Activated CD4-positive, alpha-beta memory T cell treated with anti-CD3 and anti-CD28 coated beads for 36 hours (primary cell): Measurements from ENCODE around the gene E2F4. TPM values are rescaled to one million over a fixed set of nuclear protein-coding genes. Genes with fewer than 3 reads are reported as not detected.
A peak's percentile ranks its signal among the peaks of the same experiment; 100 is the strongest.

Experiments
- CTCF ChIA-PET: fragments of 350-600 bp; sonication (Branson Sonifier 250); formaldehyde crosslinking; loops from one replicate; lab custom pipeline; 2021; ENCODE audit warnings: antibody characterized with exemption, inconsistent platforms; lab: Charles Lee
- POLR2A ChIA-PET: fragments of 350-600 bp; sonication (Branson Sonifier 250); formaldehyde crosslinking; loops from one replicate; lab custom pipeline; 2021; ENCODE audit warnings: antibody characterized with exemption; lab: Charles Lee
- DNase-seq: peaks from one replicate; pipeline ENCODE4 v3.0.0-alpha.2; 2020
- H3K27ac Mint-ChIP-seq: one replicate; pipeline ENCODE4 v1.8.0; 2021; ENCODE audit warnings: mixed read lengths
- H3K27me3 Mint-ChIP-seq: one replicate; pipeline ENCODE4 v1.8.0; 2021; ENCODE audit warnings: mixed read lengths
- H3K36me3 Mint-ChIP-seq: one replicate; pipeline ENCODE4 v1.8.0; 2021; ENCODE audit warnings: mixed read lengths
- H3K4me1 Mint-ChIP-seq: one replicate; pipeline ENCODE4 v1.8.0; 2021; ENCODE audit warnings: low read depth, mixed read lengths
- H3K4me3 Mint-ChIP-seq: one replicate; pipeline ENCODE4 v1.8.0; 2021; ENCODE audit warnings: mild to moderate bottlenecking, mixed read lengths
- H3K9me3 Mint-ChIP-seq: one replicate; pipeline ENCODE4 v1.8.0; 2021; ENCODE audit warnings: mixed read lengths
- intact Hi-C: fragments of 100-400 bp; cut with micrococcal nuclease; formaldehyde crosslinking; loops from one replicate; pipeline ENCODE4 v1.15.1; 2023
- total RNA-seq, 2 experiments: library from RNA; stranded (reverse); gene quantifications; one replicate each; pipeline ENCODE4 v1.2.3, GENCODE V29; 2021

E2F4 gene
- total RNA-seq, 2 experiments from 2014 or later = 91.6 to 92.3 TPM

DNA sequence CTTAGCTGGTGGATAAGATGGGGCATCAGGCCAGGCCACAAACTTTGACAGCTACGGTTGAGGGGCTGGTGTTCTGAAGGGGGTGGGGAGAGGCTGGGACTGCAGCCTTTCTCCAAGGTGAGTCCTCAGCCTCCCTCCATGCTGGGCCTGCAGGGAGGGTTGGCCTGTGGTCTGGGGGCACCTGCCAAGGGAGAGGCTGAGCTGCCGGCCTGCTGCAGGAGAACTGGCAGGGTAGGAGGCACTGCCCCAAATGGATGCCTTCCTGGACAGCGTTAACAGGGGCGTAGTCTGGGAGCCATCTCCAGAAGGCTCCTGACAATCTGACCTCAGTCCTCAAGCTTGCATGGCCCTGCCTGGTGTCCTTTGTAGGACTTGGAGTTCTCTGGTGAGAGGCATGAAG lies 12.1 kb downstream of the E2F4 start:
- H3K9me3 Mint-ChIP-seq = no peaks in the 10 kb centered on the region
- CTCF ChIA-PET = interaction anchor here (0.6 to 1.2 kb wide), 3 partner anchors 49 to 270 kb away, joined by 3 to 4 read pairs (median 3); partner anchors contain the start of gene CIAO2B
- no peaks in the 10 kb centered on the region for H3K27me3 Mint-ChIP-seq
- H3K4me1 Mint-ChIP-seq = no peaks in the 10 kb centered on the region
- peaks cover 7% of the 10 kb centered on the region for H3K36me3 Mint-ChIP-seq
- H3K4me3 Mint-ChIP-seq = no peak overlapping the region
- no peak for DNase-seq
- no peak overlapping the region for H3K27ac Mint-ChIP-seq
- POLR2A ChIA-PET = no interaction called here
- intact Hi-C loops = no loop called here

DNA sequence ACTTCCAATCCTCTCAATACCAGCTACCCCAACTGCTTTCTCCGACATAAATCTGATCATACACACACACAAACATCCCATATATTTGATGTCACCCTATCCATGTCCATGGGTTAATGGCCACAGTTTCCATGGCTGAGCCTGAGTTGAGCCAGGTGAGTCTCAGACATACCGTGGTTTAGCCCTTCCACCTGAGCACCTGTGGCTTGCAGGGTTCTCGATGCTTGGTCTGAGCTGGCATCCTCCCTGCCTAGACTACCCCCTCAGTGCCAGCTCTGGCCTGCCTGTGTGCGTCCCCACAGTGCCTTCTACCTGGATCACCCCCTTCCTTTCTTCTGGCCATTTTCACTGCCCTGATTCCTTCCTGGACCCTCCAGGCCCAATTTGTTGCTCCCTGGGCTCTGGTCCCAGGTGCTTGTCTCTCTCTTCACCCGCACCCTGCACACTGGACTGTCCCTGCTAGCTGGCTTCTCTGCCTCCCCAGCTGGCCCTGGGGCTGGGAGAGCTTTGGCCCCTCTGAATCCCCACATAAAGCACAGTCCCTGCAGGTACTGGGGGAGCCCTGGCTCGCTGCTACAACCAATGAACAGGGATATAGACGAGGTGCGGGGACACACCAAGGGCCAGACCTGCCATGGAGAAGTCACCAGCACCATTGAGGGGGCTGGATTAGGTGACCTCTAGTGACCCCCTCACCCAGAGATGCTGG lies 14.3 kb downstream of the E2F4 start:
- H3K4me3 Mint-ChIP-seq = no peak overlapping the region
- H3K4me1 Mint-ChIP-seq = no peaks in the 10 kb centered on the region
- no peak for DNase-seq
- CTCF ChIA-PET = no interaction called here
- H3K9me3 Mint-ChIP-seq = no peaks in the 10 kb centered on the region
- H3K27me3 Mint-ChIP-seq = no peaks in the 10 kb centered on the region
- POLR2A ChIA-PET = interaction anchor here (0.8 to 1.6 kb wide), 2 partner anchors 8 to 27 kb away, joined by 3 to 4 read pairs; no protein-coding TSS in a partner anchor
- peaks cover 3% of the 10 kb centered on the region for H3K36me3 Mint-ChIP-seq
- peak overlapping the region; percentile 9 for H3K27ac Mint-ChIP-seq
- intact Hi-C loops = no loop called here

DNA sequence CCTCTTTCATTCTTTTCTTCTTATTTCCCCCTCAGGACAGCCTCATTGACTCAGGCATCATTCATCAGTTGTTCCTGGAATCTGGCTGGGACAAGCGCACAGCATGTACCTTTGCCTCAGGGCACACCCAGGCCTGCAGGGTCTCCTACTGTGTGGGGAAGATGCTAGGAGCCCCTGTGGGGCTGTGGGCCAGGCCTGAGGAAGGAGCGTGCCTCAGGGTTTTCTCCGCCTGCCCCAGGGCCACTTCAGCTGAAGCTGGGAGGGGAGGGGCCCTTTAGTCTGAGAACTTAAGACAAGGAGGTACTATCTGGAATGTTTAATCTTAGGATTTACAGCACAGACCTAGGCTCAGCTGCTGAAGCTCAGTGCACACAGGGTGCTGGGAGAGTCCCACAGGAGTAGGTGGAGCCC lies 14.9 kb downstream of the E2F4 start:
- Mint-ChIP-seq H3K27ac (peak overlapping the region; percentile 9), H3K4me1 (no peaks in the 10 kb centered on the region), H3K9me3 (no peaks in the 10 kb centered on the region), H3K36me3 (no peaks in the 10 kb centered on the region), H3K27me3 (no peaks in the 10 kb centered on the region), H3K4me3 (no peak overlapping the region)
- no peak for DNase-seq
- ChIA-PET POLR2A (interaction anchor here (0.8 to 1.6 kb wide), 2 partner anchors 9 to 26 kb away, joined by 3 to 4 read pairs; no protein-coding TSS in a partner anchor), CTCF (no interaction called here)
- intact Hi-C loops = no loop called here

DNA sequence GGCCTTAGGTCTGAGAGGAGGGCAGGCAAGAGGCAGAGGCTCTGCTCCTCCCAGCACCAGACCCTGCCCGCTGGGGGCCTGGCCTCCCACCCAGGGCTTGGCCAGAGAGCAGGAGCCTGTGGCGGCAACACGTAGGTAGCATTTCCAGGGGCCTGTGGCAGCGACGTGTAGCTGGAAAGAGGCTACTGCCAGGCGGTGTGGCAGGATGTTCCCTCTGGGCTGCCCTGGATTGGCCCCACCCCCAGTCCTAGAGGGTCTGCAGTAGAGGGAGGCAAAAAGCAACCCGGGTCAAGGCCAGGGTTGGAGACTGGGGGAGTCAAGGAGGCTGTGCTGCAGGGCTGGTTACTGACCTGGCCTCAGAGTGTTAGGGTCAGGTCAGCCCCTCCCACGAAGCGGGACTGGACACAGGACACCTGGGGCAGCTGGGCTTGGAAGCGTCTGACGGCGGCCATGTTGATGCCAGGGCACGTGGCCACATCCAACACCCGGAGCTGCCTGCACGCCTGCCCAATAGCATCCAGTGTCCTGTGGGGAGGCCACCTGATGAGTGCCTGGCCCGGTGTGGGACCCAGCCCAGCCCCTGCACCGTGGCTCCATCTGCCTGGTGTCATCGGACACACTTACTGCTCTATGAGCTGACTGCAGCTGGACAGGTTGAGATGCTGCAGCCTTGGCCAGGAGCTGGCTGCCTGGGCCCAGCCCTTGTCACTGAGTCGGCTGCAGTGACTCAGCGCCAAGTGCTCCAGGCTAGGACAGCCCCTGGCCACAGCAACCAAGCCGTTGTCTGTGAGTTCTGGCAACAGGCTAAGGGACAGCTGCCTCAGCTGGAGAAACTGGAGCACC lies 15.5 kb downstream of the E2F4 start:
- H3K36me3 Mint-ChIP-seq = no peaks in the 10 kb centered on the region
- H3K27ac Mint-ChIP-seq = no peak overlapping the region
- CTCF ChIA-PET = interaction anchor here (0.8 to 2.0 kb wide), 2 partner anchors 9 to 52 kb away, joined by 3 to 6 read pairs; no protein-coding TSS in a partner anchor
- H3K4me1 Mint-ChIP-seq = no peaks in the 10 kb centered on the region
- no peaks in the 10 kb centered on the region for H3K27me3 Mint-ChIP-seq
- no peak overlapping the region for H3K4me3 Mint-ChIP-seq
- intact Hi-C loops = no loop called here
- POLR2A ChIA-PET = interaction anchor here (1.6 to 2.5 kb wide), 2 partner anchors 9 to 19 kb away, joined by 4 to 8 read pairs; partner anchors contain the start of gene TMEM208
- H3K9me3 Mint-ChIP-seq = no peaks in the 10 kb centered on the region
- no peak for DNase-seq

DNA sequence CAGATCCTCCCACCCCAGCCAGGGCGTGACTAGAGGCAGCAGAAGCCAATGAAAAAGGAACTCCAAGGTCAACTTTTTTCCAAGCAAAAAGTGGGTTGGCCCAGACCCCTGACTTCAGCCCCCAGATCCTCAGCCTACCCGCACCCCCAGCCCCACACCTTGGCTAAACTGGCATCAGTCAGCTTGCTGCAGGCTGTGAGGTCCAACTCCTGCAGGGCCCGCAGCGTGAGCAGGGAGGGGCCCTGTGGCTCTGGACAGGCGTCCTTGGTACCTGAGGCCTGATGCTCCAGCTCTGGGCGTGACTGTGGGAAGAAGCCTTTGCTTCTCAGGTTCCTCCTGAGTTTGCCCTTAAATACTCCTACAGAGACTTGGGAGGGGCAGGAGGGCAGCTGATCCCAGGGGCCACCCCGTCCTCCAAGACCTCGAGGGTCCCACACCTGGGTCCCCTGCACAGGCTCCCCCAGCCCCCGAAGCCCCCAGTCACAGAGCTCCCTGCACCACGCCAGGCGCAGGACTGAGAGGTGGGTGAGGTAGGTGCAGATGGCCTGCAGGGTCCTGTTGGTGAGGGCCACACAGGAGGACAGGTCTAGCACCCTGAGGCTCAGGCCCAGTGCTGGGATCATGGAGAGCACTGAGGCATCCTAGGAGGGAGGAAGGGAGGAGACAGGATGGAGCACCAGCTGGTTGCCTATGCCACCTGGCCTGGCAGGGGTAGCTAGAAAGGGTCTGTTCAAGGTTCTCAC lies 16.4 kb downstream of the E2F4 start:
- DNase-seq = no peak
- ChIA-PET POLR2A (interaction anchor here (2.5 kb wide), 1 partner anchor 18 kb away, joined by 8 read pairs; the partner anchor contains the start of gene TMEM208), CTCF (interaction anchor here (2.0 kb wide), 1 partner anchor 10 kb away, joined by 6 read pairs; no protein-coding TSS in a partner anchor)
- Mint-ChIP-seq H3K4me1 (no peaks in the 10 kb centered on the region), H3K4me3 (no peak overlapping the region), H3K36me3 (no peaks in the 10 kb centered on the region), H3K27me3 (no peaks in the 10 kb centered on the region), H3K9me3 (no peaks in the 10 kb centered on the region), H3K27ac (no peak overlapping the region)
- intact Hi-C loops = no loop called here

DNA sequence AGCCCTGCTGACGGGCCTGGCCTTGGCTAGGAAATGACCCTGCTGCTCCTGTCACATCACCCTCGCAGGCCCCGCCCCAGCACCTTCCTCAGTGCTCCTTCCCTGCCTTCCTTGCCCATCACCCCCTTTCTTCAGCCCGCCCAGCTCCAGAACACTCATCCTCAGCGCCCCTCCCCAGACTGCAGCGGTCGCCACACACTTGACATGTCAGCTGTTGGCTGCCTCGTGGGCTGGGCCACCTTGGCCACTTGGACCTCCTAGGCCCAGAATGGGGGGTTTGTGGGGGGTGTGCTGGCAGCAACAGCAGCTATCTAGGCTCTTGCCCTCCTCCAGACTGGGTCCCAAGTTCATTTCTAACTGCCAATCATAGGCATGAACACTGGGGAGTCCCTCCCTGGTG lies 17.6 kb downstream of the E2F4 start:
- no peaks in the 10 kb centered on the region for H3K27me3 Mint-ChIP-seq
- CTCF ChIA-PET = interaction anchor here (1.6 to 2.0 kb wide), 2 partner anchors 11 to 15 kb away, joined by 3 to 6 read pairs; no protein-coding TSS in a partner anchor
- H3K4me3 Mint-ChIP-seq = no peak overlapping the region
- no peaks in the 10 kb centered on the region for H3K4me1 Mint-ChIP-seq
- H3K27ac Mint-ChIP-seq = no peak overlapping the region
- intact Hi-C loops = no loop called here
- DNase-seq = no peak
- H3K36me3 Mint-ChIP-seq = no peaks in the 10 kb centered on the region
- POLR2A ChIA-PET = interaction anchor here (1.4 to 2.5 kb wide), 2 partner anchors 17 to 38 kb away, joined by 3 to 8 read pairs; partner anchors contain the start of gene TMEM208
- no peaks in the 10 kb centered on the region for H3K9me3 Mint-ChIP-seq

DNA sequence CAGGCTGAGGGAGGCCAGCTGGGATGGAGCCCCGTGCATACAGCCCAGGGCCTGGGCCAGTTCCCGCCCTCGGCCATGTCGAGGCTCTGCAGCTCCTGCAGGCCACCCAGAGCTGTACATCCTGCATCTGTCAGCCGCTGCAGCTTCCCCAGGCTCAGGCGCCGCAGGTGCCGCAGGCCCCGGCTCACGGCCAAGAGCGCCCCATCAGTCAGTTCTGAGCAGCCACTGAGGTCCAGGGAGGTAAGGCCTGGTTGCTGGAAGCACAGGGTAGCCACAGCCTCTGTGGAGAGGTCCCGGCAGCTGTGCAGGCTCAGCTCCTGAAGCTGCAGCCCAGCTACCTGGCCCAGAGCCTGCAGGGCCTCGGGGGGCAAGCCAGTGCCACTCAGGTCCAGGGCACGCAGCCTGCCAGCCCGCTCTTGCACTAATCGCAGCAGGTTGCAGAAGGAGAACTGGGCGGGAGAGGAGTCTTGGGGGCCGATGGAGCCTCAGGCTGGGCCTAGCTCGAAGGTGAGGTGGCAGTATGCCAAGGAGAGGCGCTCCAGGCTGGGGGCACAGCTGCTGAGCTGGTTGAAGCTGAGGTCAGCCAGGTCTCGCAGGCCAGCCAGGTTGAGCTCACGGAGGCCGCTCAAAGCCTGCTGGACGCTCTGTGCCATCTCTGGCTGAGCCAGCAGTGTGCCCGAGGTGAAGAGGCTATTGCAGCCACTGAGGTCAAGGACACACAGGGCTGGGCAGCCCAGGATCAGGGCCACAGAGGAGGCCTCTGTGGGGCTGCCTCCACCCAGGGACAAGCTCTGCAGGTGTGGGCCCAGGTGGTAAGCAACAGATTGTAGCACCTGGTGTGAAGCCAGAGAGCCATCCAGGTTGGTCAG lies 18.3 kb downstream of the E2F4 start:
- Mint-ChIP-seq H3K27me3 (no peaks in the 10 kb centered on the region), H3K4me1 (no peaks in the 10 kb centered on the region), H3K4me3 (no peak overlapping the region), H3K27ac (no peak overlapping the region), H3K9me3 (no peaks in the 10 kb centered on the region), H3K36me3 (no peaks in the 10 kb centered on the region)
- ChIA-PET CTCF (interaction anchor here (1.6 kb wide), 1 partner anchor 15 kb away, joined by 3 read pairs; no protein-coding TSS in a partner anchor), POLR2A (interaction anchor here (1.4 kb wide), 1 partner anchor 38 kb away, joined by 3 read pairs; no protein-coding TSS in a partner anchor)
- intact Hi-C loops = no loop called here
- DNase-seq = no peak

DNA sequence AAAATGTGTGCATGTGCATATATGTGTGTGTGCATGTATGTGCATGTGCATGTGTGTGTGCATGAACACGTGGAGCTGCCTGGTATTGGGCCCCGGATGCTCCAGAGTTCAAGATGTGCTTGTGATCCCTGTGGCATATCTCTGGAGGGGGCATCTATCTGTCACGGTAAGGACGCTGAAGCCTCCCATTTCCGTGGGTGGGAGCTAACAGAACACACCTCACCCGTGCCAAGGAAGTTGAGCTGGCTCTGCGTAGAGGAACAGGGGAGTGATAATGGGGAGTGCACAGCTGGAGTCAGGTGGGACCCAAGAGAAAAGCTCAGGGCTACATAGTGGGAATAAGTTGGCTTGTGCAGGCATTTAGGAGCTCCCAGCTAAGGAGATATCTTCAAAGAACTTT lies 19.7 kb downstream of the E2F4 start:
- DNase-seq = no peak
- POLR2A ChIA-PET = interaction anchor here (0.6 kb wide), 1 partner anchor 549 kb away, joined by 3 read pairs; no protein-coding TSS in a partner anchor
- no peaks in the 10 kb centered on the region for H3K4me1 Mint-ChIP-seq

DNA sequence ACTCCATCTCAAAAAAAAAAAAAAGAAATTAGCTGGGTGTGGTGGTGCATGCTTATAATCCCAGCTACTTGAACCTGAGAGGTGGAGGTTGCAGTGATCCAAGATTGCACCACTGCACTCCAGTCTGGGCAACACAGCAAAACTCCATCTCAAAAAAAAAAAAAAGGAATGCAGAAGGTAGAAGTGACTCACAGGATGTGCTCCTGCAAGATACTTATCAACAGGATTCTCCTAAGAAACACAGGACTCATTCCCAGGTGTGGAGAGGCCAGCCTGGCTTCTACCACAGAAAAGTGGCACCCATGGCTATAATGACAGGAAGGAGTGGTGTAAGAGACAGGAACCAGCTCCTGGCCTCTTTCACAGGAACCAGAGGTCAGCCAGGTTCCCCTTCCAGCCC lies 20.8 kb downstream of the E2F4 start:
- Mint-ChIP-seq H3K27me3 (no peaks in the 10 kb centered on the region), H3K4me1 (no peaks in the 10 kb centered on the region), H3K9me3 (no peaks in the 10 kb centered on the region), H3K27ac (no peak overlapping the region), H3K4me3 (no peak overlapping the region), H3K36me3 (no peaks in the 10 kb centered on the region)
- DNase-seq = no peak
- CTCF ChIA-PET = no interaction called here
- intact Hi-C loops = no loop called here
- POLR2A ChIA-PET = no interaction called here

More for the DNA sequence above, 19.7 kb downstream of the E2F4 start:
- CTCF ChIA-PET = no interaction called here
- no peak overlapping the region for H3K4me3 Mint-ChIP-seq
- no peaks in the 10 kb centered on the region for H3K27me3 Mint-ChIP-seq
- H3K9me3 Mint-ChIP-seq = no peaks in the 10 kb centered on the region
- no peak overlapping the region for H3K27ac Mint-ChIP-seq
- intact Hi-C loops = no loop called here
- H3K36me3 Mint-ChIP-seq = no peaks in the 10 kb centered on the region

DNA sequence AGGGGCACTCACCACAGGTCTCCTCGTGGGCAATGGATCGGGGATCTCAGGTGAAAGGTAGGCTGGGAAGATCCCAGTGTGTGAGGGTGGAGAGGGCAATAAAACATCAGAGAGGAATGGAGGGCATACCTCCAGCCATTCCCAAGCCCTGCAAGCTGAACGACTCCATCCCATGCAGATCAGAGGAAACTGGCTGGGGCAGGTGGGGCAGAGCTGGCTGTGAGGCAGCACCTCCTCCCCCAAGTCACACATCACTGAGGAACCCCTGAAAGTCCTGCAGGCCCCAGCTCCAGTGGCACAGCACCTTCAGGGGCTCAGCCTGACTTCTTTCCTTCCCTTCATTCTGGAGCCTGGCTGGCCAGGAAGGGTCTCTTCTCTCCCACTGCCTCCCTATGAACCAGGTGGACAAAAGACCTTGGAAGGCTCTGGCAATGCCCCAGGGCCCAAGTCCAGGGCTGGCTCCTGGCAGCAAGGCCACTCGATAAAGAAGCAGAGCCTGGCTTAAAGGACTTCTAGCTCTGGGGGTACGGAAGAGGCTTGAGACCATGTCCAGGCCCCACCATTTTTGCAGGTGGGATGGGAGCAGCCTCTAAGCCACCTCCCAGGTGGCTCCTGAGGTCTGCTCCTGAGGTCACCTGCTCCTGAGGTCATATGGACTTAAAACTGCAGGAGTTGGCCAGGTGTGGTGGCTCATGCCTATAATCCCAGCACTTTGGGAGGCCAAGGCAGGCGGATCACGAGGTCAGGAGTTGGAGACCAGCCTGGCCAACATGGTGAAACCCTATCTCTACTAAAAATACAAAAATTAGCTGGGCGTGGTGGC lies 21.5 kb downstream of the E2F4 start:
- intact Hi-C loops = no loop called here
- no peak overlapping the region for H3K27ac Mint-ChIP-seq
- H3K36me3 Mint-ChIP-seq = no peaks in the 10 kb centered on the region
- DNase-seq = no peak
- no peaks in the 10 kb centered on the region for H3K9me3 Mint-ChIP-seq
- H3K27me3 Mint-ChIP-seq = no peaks in the 10 kb centered on the region
- ChIA-PET POLR2A (no interaction called here), CTCF (no interaction called here)
- H3K4me1 Mint-ChIP-seq = no peaks in the 10 kb centered on the region
- no peak overlapping the region for H3K4me3 Mint-ChIP-seq
